ENCODE measurements around the gene GSTM4.

Gene GSTM4

GRCh38 chr1:109655615-109656519 lies at the start of gene GSTM4:
Gene GSTM4, plus strand, starts transcription at chr1:109656099. Its CDS starts 291 bp downstream, at chr1:109656390.
- peaks cover 5 to 16% of the 10 kb centered on the region in 2 donors for H3K36me3 ChIP-seq (ENCODE audit: control insufficient read depth in 1 of 2, insufficient read depth in 2 of 2, low read length in 2 of 2)
- peak within 1 kb of the TSS; percentile 67 to 90 for H3K4me3 ChIP-seq (ENCODE audit: low read depth in 1 of 2, low read length in 2 of 2)
- peak within 1 kb of the TSS; percentile 40 for H3K27ac ChIP-seq (ENCODE audit: low read depth, low read length)
- peak within 1 kb of the TSS; percentile 63 to 87 for H3K9ac ChIP-seq (ENCODE audit: low read depth in 1 of 2, low read length in 2 of 2)
- no peaks in the 10 kb centered on the region for H3K9me3 ChIP-seq (ENCODE audit: control insufficient read depth in 1 of 2, low read length in 2 of 2)
- peaks cover 33 to 42% of the 10 kb centered on the region in 2 donors for H3K4me1 ChIP-seq (ENCODE audit: control insufficient read depth in 1 of 2, insufficient read depth in 2 of 2, low read length in 2 of 2)
- no peaks in the 10 kb centered on the region for H3K27me3 ChIP-seq (ENCODE audit: control insufficient read depth in 1 of 2, insufficient read depth in 2 of 2, low read length in 2 of 2)

DNA sequence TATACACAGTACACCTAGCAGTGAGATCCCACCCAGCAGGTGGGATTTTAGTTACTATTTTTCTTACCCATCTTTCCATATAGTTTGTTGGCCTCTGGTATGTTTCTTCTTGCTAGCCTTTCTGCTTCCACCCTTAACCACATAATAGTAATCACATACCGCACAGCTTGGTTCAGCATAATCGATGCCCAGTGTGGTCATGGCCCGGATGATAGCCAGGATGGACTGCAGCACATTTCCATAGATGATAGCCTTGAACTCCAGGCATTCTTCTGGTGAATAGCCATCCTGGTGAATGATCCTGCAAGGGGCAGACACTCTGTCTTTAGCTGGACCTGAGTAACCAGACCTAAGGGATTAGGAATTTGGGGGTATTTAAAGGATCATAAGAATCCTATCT lies 46.0 kb upstream of the GSTM4 start:
- peaks cover 11 to 14% of the 10 kb centered on the region in 2 donors for H3K4me1 ChIP-seq (ENCODE audit: control insufficient read depth in 1 of 2, insufficient read depth in 2 of 2, low read length in 2 of 2)
- H3K36me3 ChIP-seq (ENCODE audit: control insufficient read depth in 1 of 2, insufficient read depth in 2 of 2, low read length in 2 of 2), result no peaks in the 10 kb centered on the region
- H3K27me3 ChIP-seq (ENCODE audit: control insufficient read depth in 1 of 2, insufficient read depth in 2 of 2, low read length in 2 of 2), result no peaks in the 10 kb centered on the region
- H3K4me3 ChIP-seq (ENCODE audit: low read depth in 1 of 2, low read length in 2 of 2), result no peak overlapping the region
- H3K9ac ChIP-seq (ENCODE audit: low read depth in 1 of 2, low read length in 2 of 2), result no peak overlapping the region
- no peak overlapping the region for H3K27ac ChIP-seq (ENCODE audit: low read depth, low read length)
- no peaks in the 10 kb centered on the region for H3K9me3 ChIP-seq (ENCODE audit: control insufficient read depth in 1 of 2, low read length in 2 of 2)

GRCh38 chr1:109610609-109611307 lies 45.1 kb upstream of the GSTM4 start:
- no peak overlapping the region for H3K4me3 ChIP-seq (ENCODE audit: low read depth in 1 of 2, low read length in 2 of 2)
- H3K36me3 ChIP-seq (ENCODE audit: control insufficient read depth in 1 of 2, insufficient read depth in 2 of 2, low read length in 2 of 2), result no peaks in the 10 kb centered on the region
- H3K9ac ChIP-seq (ENCODE audit: low read depth in 1 of 2, low read length in 2 of 2), result no peak overlapping the region
- H3K9me3 ChIP-seq (ENCODE audit: control insufficient read depth in 1 of 2, low read length in 2 of 2), result no peaks in the 10 kb centered on the region
- peaks cover 11 to 15% of the 10 kb centered on the region in 2 donors for H3K4me1 ChIP-seq (ENCODE audit: control insufficient read depth in 1 of 2, insufficient read depth in 2 of 2, low read length in 2 of 2)
- no peaks in the 10 kb centered on the region for H3K27me3 ChIP-seq (ENCODE audit: control insufficient read depth in 1 of 2, insufficient read depth in 2 of 2, low read length in 2 of 2)
- no peak overlapping the region for H3K27ac ChIP-seq (ENCODE audit: low read depth, low read length)

GRCh38 chr1:109611308-109611990 lies 44.5 kb upstream of the GSTM4 start:
- H3K27ac ChIP-seq (ENCODE audit: low read depth, low read length), result no peak overlapping the region
- no peaks in the 10 kb centered on the region for H3K27me3 ChIP-seq (ENCODE audit: control insufficient read depth in 1 of 2, insufficient read depth in 2 of 2, low read length in 2 of 2)
- H3K9ac ChIP-seq (ENCODE audit: low read depth in 1 of 2, low read length in 2 of 2), result no peak overlapping the region
- no peaks in the 10 kb centered on the region for H3K36me3 ChIP-seq (ENCODE audit: control insufficient read depth in 1 of 2, insufficient read depth in 2 of 2, low read length in 2 of 2)
- no peaks in the 10 kb centered on the region for H3K9me3 ChIP-seq (ENCODE audit: control insufficient read depth in 1 of 2, low read length in 2 of 2)
- H3K4me1 ChIP-seq (ENCODE audit: control insufficient read depth in 1 of 2, insufficient read depth in 2 of 2, low read length in 2 of 2), result peaks cover 13 to 22% of the 10 kb centered on the region in 2 donors
- H3K4me3 ChIP-seq (ENCODE audit: low read depth in 1 of 2, low read length in 2 of 2), result no peak overlapping the region

GRCh38 chr1:109613361-109614147 lies 42.3 kb upstream of the GSTM4 start:
- Histone ChIP-seq H3K27ac (ENCODE audit: low read depth, low read length) (no peak overlapping the region), H3K36me3 (ENCODE audit: control insufficient read depth in 1 of 2, insufficient read depth in 2 of 2, low read length in 2 of 2) (no peaks in the 10 kb centered on the region)

GRCh38 chr1:109615879-109616278 lies 40.0 kb upstream of the GSTM4 start:
- Histone ChIP-seq H3K4me1 (ENCODE audit: control insufficient read depth in 1 of 2, insufficient read depth in 2 of 2, low read length in 2 of 2) (peaks cover 34 to 52% of the 10 kb centered on the region in 2 donors), H3K9me3 (ENCODE audit: control insufficient read depth in 1 of 2, low read length in 2 of 2) (no peaks in the 10 kb centered on the region), H3K27me3 (ENCODE audit: control insufficient read depth in 1 of 2, insufficient read depth in 2 of 2, low read length in 2 of 2) (no peaks in the 10 kb centered on the region), H3K9ac (ENCODE audit: low read depth in 1 of 2, low read length in 2 of 2) (no peak overlapping the region), H3K4me3 (ENCODE audit: low read depth in 1 of 2, low read length in 2 of 2) (no peak overlapping the region), H3K36me3 (ENCODE audit: control insufficient read depth in 1 of 2, insufficient read depth in 2 of 2, low read length in 2 of 2) (no peaks in the 10 kb centered on the region), H3K27ac (ENCODE audit: low read depth, low read length) (peak overlapping the region; percentile 23)

More at GRCh38 chr1:109613361-109614147, 42.3 kb upstream of the GSTM4 start:
- Histone ChIP-seq H3K9ac (ENCODE audit: low read depth in 1 of 2, low read length in 2 of 2) (no peak overlapping the region), H3K27me3 (ENCODE audit: control insufficient read depth in 1 of 2, insufficient read depth in 2 of 2, low read length in 2 of 2) (no peaks in the 10 kb centered on the region), H3K4me1 (ENCODE audit: control insufficient read depth in 1 of 2, insufficient read depth in 2 of 2, low read length in 2 of 2) (peaks cover 25 to 42% of the 10 kb centered on the region in 2 donors), H3K4me3 (ENCODE audit: low read depth in 1 of 2, low read length in 2 of 2) (no peak overlapping the region), H3K9me3 (ENCODE audit: control insufficient read depth in 1 of 2, low read length in 2 of 2) (no peaks in the 10 kb centered on the region)

DNA sequence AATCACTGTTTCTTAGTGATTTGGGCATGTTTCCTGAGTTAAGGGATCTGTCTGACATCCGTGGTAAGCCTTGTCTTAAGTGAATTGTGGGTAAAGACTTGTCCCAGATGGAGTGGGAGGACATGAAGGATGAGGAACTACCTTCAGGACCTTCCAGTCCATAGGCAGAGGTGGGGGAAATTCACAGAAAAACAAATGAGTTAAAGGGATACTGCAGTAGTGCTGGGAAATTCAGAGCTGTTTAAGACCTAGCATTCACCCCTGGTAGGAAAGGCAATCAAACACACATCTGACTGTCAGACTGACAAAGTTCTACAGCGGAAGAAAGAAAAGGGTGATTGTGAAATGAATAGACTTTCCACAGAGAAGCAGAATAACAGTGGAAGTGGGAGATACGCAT lies 39.5 kb upstream of the GSTM4 start:
- Histone ChIP-seq H3K4me3 (ENCODE audit: low read depth in 1 of 2, low read length in 2 of 2) (no peak overlapping the region), H3K9ac (ENCODE audit: low read depth in 1 of 2, low read length in 2 of 2) (no peak overlapping the region), H3K36me3 (ENCODE audit: control insufficient read depth in 1 of 2, insufficient read depth in 2 of 2, low read length in 2 of 2) (no peaks in the 10 kb centered on the region), H3K9me3 (ENCODE audit: control insufficient read depth in 1 of 2, low read length in 2 of 2) (no peaks in the 10 kb centered on the region), H3K27ac (ENCODE audit: low read depth, low read length) (peak overlapping the region; percentile 23), H3K27me3 (ENCODE audit: control insufficient read depth in 1 of 2, insufficient read depth in 2 of 2, low read length in 2 of 2) (no peaks in the 10 kb centered on the region), H3K4me1 (ENCODE audit: control insufficient read depth in 1 of 2, insufficient read depth in 2 of 2, low read length in 2 of 2) (peaks cover 39 to 52% of the 10 kb centered on the region in 2 donors)

GRCh38 chr1:109617291-109617801 lies 38.6 kb upstream of the GSTM4 start:
- H3K36me3 ChIP-seq (ENCODE audit: control insufficient read depth in 1 of 2, insufficient read depth in 2 of 2, low read length in 2 of 2), result no peaks in the 10 kb centered on the region
- no peaks in the 10 kb centered on the region for H3K27me3 ChIP-seq (ENCODE audit: control insufficient read depth in 1 of 2, insufficient read depth in 2 of 2, low read length in 2 of 2)
- H3K4me1 ChIP-seq (ENCODE audit: control insufficient read depth in 1 of 2, insufficient read depth in 2 of 2, low read length in 2 of 2), result peaks cover 48 to 62% of the 10 kb centered on the region in 2 donors
- no peaks in the 10 kb centered on the region for H3K9me3 ChIP-seq (ENCODE audit: control insufficient read depth in 1 of 2, low read length in 2 of 2)
- no peak overlapping the region for H3K9ac ChIP-seq (ENCODE audit: low read depth in 1 of 2, low read length in 2 of 2)
- no peak overlapping the region for H3K27ac ChIP-seq (ENCODE audit: low read depth, low read length)
- H3K4me3 ChIP-seq (ENCODE audit: low read depth in 1 of 2, low read length in 2 of 2), result no peak overlapping the region

Measured in duodenal mucosa (tissue), 2 donors.